RWPE2 (cell line): Measurements from ENCODE around the gene ZNF212.

Experiments
- ATAC-seq: fragments of 200-7000 bp; cut with Tn5 transposase; 3 replicates; pipeline ENCODE4 v1.9.1; 2021; ENCODE audit warnings: low read depth
- DNase-seq: peaks from one replicate; pipeline ENCODE4 v3.0.0-alpha.2; 2020; ENCODE audit warnings: low spot score
- H3K27ac ChIP-seq: fragments of 450-650 bp; 2 replicates; pipeline ENCODE4 v1.5.1; 2017; ENCODE audit warnings: mild to moderate bottlenecking; ENCODE audit not compliant: poor library complexity, severe bottlenecking
- H3K27me3 ChIP-seq: fragments of 250-450 bp; sonication (Bioruptor Pico); 2 replicates; pipeline ENCODE4 v1.5.1; 2021; ENCODE audit warnings: mild to moderate bottlenecking, moderate library complexity; ENCODE audit not compliant: insufficient read depth, poor library complexity, severe bottlenecking
- H3K36me3 ChIP-seq: fragments of 250-450 bp; sonication (Bioruptor Pico); 2 replicates; pipeline ENCODE4 v1.5.1; 2020; ENCODE audit warnings: low read depth, mild to moderate bottlenecking, moderate library complexity
- H3K4me1 ChIP-seq: fragments of 250-450 bp; sonication (Bioruptor Pico); 2 replicates; pipeline ENCODE4 v1.5.1; 2021; ENCODE audit warnings: mild to moderate bottlenecking, moderate library complexity; ENCODE audit not compliant: insufficient read depth, poor library complexity, severe bottlenecking
- H3K4me3 ChIP-seq: fragments of 250-450 bp; sonication (Bioruptor Pico); 2 replicates; pipeline ENCODE4 v1.5.1; 2021; ENCODE audit warnings: mild to moderate bottlenecking, moderate library complexity; ENCODE audit not compliant: severe bottlenecking
- H3K9me3 ChIP-seq: fragments of 250-450 bp; sonication (Bioruptor Pico); 2 replicates; pipeline ENCODE4 v1.5.1; 2021; ENCODE audit warnings: mild to moderate bottlenecking, moderate library complexity; ENCODE audit not compliant: severe bottlenecking
- TF ChIP-seq, protein P1 (sequence below): fragments of 450-650 bp; IDR thresholded peaks from one replicate; pipeline ENCODE4 v1.5.1; 2017; ENCODE audit warnings: mild to moderate bottlenecking, moderate library complexity; ENCODE audit not compliant: poor library complexity, severe bottlenecking

Gene ZNF212

DNA sequence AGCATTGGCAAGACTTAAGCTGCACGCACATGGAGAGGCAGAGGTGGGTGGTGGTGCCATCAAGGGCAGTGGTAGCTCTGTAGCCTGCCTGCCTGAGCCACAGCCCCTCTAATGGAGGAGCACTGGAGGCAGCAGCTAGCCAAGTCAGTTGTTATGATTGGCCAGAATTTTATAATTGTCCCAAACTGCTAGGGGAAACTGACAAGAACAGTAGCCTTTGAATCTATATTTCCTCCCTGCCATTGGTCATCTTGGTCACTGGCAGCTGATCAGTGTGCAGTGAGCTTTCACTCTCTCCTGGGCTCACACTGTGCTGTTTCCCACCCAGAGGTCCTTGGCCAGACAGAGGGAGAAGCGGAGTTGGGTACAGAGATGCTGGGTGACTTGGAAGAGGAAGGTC, 12.9 kb downstream of the ZNF212 start:
- Histone ChIP-seq H3K27ac (no peak overlapping the region), H3K27me3 (no peaks in the 10 kb centered on the region), H3K4me1 (peaks cover 2% of the 10 kb centered on the region), H3K4me3 (no peak overlapping the region), H3K9me3 (no peaks in the 10 kb centered on the region), H3K36me3 (peaks cover 52% of the 10 kb centered on the region)
- no peak for DNase-seq
- TF ChIP-seq, protein P1, sequence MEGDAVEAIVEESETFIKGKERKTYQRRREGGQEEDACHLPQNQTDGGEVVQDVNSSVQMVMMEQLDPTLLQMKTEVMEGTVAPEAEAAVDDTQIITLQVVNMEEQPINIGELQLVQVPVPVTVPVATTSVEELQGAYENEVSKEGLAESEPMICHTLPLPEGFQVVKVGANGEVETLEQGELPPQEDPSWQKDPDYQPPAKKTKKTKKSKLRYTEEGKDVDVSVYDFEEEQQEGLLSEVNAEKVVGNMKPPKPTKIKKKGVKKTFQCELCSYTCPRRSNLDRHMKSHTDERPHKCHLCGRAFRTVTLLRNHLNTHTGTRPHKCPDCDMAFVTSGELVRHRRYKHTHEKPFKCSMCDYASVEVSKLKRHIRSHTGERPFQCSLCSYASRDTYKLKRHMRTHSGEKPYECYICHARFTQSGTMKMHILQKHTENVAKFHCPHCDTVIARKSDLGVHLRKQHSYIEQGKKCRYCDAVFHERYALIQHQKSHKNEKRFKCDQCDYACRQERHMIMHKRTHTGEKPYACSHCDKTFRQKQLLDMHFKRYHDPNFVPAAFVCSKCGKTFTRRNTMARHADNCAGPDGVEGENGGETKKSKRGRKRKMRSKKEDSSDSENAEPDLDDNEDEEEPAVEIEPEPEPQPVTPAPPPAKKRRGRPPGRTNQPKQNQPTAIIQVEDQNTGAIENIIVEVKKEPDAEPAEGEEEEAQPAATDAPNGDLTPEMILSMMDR = no peak
- ATAC-seq = no peak

DNA sequence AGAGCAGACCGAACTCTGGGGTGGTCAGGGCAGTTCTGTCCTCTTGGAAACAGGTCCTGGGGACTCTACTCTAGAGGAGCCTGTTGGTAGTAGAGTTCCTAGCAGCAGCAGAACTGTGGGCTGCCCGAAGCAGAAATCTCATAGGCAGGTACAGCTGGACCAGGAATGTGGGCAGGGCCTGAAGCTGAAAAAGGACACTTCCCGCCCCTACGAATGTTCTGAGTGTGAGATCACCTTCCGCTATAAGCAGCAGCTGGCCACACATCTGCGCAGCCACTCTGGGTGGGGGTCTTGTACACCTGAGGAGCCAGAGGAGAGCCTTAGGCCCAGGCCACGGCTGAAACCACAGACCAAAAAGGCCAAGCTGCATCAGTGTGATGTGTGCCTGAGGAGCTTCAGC, 14.2 kb downstream of the ZNF212 start:
- TF ChIP-seq, protein P1 = no peak
- Histone ChIP-seq H3K27ac (no peak overlapping the region), H3K4me3 (no peak overlapping the region), H3K9me3 (no peaks in the 10 kb centered on the region), H3K27me3 (no peaks in the 10 kb centered on the region), H3K4me1 (peaks cover 4% of the 10 kb centered on the region), H3K36me3 (peaks cover 52% of the 10 kb centered on the region)
- DNase-seq (no peak), ATAC-seq (no peak)

DNA sequence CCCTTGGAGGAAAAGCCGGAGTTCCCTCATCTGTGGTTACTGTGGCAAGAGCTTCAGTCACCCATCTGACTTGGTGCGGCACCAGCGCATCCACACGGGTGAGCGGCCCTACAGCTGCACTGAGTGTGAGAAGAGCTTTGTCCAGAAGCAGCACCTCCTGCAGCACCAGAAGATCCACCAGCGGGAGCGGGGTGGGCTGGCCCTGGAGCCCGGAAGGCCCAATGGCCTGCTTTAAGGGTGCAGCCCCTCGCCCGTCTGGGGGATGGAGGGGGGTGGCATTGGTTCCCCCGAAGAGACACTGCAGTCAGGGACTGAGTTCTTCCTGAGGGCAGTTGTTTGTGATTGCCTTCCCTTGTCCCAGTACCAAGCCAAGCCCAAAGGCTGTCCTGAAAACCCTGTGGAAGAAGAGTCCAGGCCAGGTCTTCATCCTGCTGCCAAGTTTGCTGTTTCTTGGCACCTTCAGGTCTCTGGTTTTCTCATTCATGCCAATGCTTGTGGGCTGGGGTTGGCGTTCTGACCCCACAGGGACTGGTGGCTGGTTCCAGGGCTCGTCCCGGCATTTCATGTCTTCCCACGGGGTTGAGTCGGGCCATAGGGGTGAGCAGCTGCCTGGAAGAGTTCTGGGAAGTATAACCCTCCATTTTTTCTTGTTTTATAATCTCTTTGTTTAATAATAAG, 14.9 kb downstream of the ZNF212 start:
- H3K27ac ChIP-seq = no peak overlapping the region
- H3K27me3 ChIP-seq = no peaks in the 10 kb centered on the region
- no peak overlapping the region for H3K4me3 ChIP-seq
- TF ChIP-seq, protein P1 = no peak
- H3K9me3 ChIP-seq = no peaks in the 10 kb centered on the region
- no peak for DNase-seq
- H3K4me1 ChIP-seq = peaks cover 4% of the 10 kb centered on the region
- peaks cover 52% of the 10 kb centered on the region for H3K36me3 ChIP-seq
- no peak for ATAC-seq

DNA sequence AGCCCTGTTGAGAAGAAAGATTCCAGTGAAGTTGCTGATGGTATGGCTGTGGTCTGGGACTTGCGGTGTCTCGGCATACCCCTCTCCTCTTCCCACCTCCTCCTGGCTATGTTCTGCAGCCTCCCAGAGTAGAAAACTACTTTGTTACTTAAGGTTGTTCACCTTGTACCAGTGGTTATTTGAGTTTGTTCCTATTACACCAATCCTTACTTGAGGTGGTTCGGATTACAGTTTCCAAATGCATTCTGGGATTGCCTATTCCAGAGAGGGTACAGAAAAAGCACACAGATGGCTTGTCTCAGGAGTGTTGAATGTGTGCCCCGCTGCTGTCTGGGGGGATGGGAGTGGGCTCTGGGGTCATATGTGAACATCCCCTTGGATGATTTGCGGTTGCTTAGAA, 15.7 kb downstream of the ZNF212 start:
- Histone ChIP-seq H3K27ac (no peak overlapping the region), H3K36me3 (peaks cover 45% of the 10 kb centered on the region), H3K9me3 (no peaks in the 10 kb centered on the region), H3K4me3 (no peak overlapping the region), H3K4me1 (peaks cover 4% of the 10 kb centered on the region), H3K27me3 (no peaks in the 10 kb centered on the region)
- DNase-seq (no peak), ATAC-seq (no peak)
- TF ChIP-seq, protein P1 = no peak

DNA sequence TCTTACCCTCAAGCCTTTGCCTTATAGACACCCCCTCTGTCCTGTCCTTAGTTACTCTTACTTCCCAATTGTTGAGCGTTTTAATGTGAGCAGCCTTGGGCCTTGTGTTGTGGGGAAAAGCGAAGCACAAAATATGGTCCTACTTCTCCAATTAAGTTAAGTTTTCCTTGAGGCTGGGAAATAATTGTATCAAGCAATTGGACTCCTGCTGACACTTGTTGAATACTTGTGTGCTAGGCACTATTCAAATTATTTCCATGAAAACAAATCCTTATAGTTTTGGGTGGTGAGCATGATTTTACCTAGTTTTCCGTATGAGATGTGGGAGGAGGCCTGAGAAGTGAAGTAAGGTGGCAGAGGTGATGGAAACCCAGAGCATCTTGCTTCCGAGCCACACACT, 17.1 kb downstream of the ZNF212 start:
- Histone ChIP-seq H3K4me3 (no peak overlapping the region), H3K27me3 (no peaks in the 10 kb centered on the region), H3K4me1 (peaks cover 4% of the 10 kb centered on the region), H3K9me3 (no peaks in the 10 kb centered on the region), H3K27ac (peak overlapping the region; percentile 17), H3K36me3 (peaks cover 33% of the 10 kb centered on the region)
- TF ChIP-seq, protein P1 = no peak
- no peak for DNase-seq
- no peak for ATAC-seq
